ENCODE measurements around the gene PA2G4. TPM values are rescaled to one million over a fixed set of nuclear protein-coding genes. Genes with fewer than 3 reads are reported as not detected.
"Not testable (repeated sequence)": the region's sequence is repeated elsewhere in the genome, so short reads cannot be mapped to it uniquely, and the experiment has no call there.

The PA2G4 gene
- total RNA-seq (2021; fragmentation: NEBNext Ultra II Directional; extraction: Animal tissue kit (Norgen Biotek cat#: 25700)), result 100 to 1,000 TPM; 144 to 190 (median 177) TPM
- long read RNA-seq, transcript PA2G4-201 (13 exons, 2,577 nt), result major isoform, 56 of 275 reads
- long read RNA-seq, partial matches to known transcripts, result 207 of 275 reads
- long read RNA-seq, other reads (novel, unspliced or antisense), result 12 of 275 reads

- H3K27ac Mint-ChIP-seq, result peak within 1 kb of the TSS; percentile 94
- no peak for TF ChIP-seq CTCF (IDR thresholded peaks at IDR 0.05)
- peaks cover 34% of the 10 kb centered on the region for H3K4me1 Mint-ChIP-seq (ENCODE audit: low read depth)
- H3K36me3 Mint-ChIP-seq (ENCODE audit: low read depth), result peaks cover 29% of the 10 kb centered on the region
- peaks cover 4% of the 10 kb centered on the region for H3K27me3 Mint-ChIP-seq (ENCODE audit: insufficient read depth)
- H3K4me3 Mint-ChIP-seq, result peak within 1 kb of the TSS; percentile 97
- H3K9me3 Mint-ChIP-seq, result no peaks in the 10 kb centered on the region
- DNase-seq, result peak; percentile 99
These were observed at the start of gene PA2G4 for GRCh38 chr12:56104109-56104814. Gene PA2G4, plus strand, starts transcription at chr12:56104559. Its CDS starts 179 bp downstream, at chr12:56104738.

GRCh38 chr12:56059964-56060363 lies 44.4 kb upstream of the PA2G4 start:
- not testable (repeated sequence) for H3K36me3 Mint-ChIP-seq (ENCODE audit: low read depth); H3K9me3 Mint-ChIP-seq; H3K27me3 Mint-ChIP-seq (ENCODE audit: insufficient read depth); H3K4me3 Mint-ChIP-seq; H3K27ac Mint-ChIP-seq
- DNase-seq, result peak; percentile 58
- peaks cover 40% of the 10 kb centered on the region for H3K4me1 Mint-ChIP-seq (ENCODE audit: low read depth)

GRCh38 chr12:56061982-56062381 lies 42.4 kb upstream of the PA2G4 start:
- no peak for DNase-seq
- H3K27ac Mint-ChIP-seq, result 0 out of 2 replicates have a peak overlapping the region, but pooled peaks have one; percentile 34
- no peaks in the 10 kb centered on the region for H3K27me3 Mint-ChIP-seq (ENCODE audit: insufficient read depth)
- no peak overlapping the region for H3K4me3 Mint-ChIP-seq
- no peaks in the 10 kb centered on the region for H3K36me3 Mint-ChIP-seq (ENCODE audit: low read depth)
- H3K9me3 Mint-ChIP-seq, result no peaks in the 10 kb centered on the region; the same call in 1 of the 2 replicates
- TF ChIP-seq CTCF (IDR thresholded peaks at IDR 0.05), result no peak
- peaks cover 30% of the 10 kb centered on the region for H3K4me1 Mint-ChIP-seq (ENCODE audit: low read depth)

GRCh38 chr12:56062996-56063395 lies 41.4 kb upstream of the PA2G4 start:
- peaks cover 30% of the 10 kb centered on the region for H3K4me1 Mint-ChIP-seq (ENCODE audit: low read depth)
- no peaks in the 10 kb centered on the region for H3K27me3 Mint-ChIP-seq (ENCODE audit: insufficient read depth)
- no peak overlapping the region for H3K4me3 Mint-ChIP-seq
- H3K9me3 Mint-ChIP-seq, result no peaks in the 10 kb centered on the region; the same call in 1 of the 2 replicates
- peak overlapping the region; percentile 45; the same call in 1 of the 2 replicates for H3K27ac Mint-ChIP-seq
- DNase-seq, result no peak
- TF ChIP-seq CTCF (IDR thresholded peaks at IDR 0.05), result no peak
- no peaks in the 10 kb centered on the region for H3K36me3 Mint-ChIP-seq (ENCODE audit: low read depth)

GRCh38 chr12:56071648-56072047 lies 32.7 kb upstream of the PA2G4 start:
- Mint-ChIP-seq H3K36me3 (ENCODE audit: low read depth) (no peaks in the 10 kb centered on the region), H3K4me3 (no peak overlapping the region), H3K4me1 (ENCODE audit: low read depth) (peaks cover 16% of the 10 kb centered on the region), H3K27ac (peak overlapping the region; percentile 52), H3K9me3 (no peaks in the 10 kb centered on the region), H3K27me3 (ENCODE audit: insufficient read depth) (no peaks in the 10 kb centered on the region)
- no peak for TF ChIP-seq CTCF (IDR thresholded peaks at IDR 0.05)
- peak; percentile 72 for DNase-seq

GRCh38 chr12:56074396-56074795 lies 30.0 kb upstream of the PA2G4 start:
- no peak overlapping the region for H3K27ac Mint-ChIP-seq
- H3K4me3 Mint-ChIP-seq, result no peak overlapping the region
- H3K4me1 Mint-ChIP-seq (ENCODE audit: low read depth), result peaks cover 23% of the 10 kb centered on the region
- no peaks in the 10 kb centered on the region for H3K9me3 Mint-ChIP-seq
- H3K27me3 Mint-ChIP-seq (ENCODE audit: insufficient read depth), result no peaks in the 10 kb centered on the region
- DNase-seq, result no peak
- H3K36me3 Mint-ChIP-seq (ENCODE audit: low read depth), result no peaks in the 10 kb centered on the region
- no peak for TF ChIP-seq CTCF (IDR thresholded peaks at IDR 0.05)

- not testable (repeated sequence) for H3K4me3 Mint-ChIP-seq; DNase-seq; H3K4me1 Mint-ChIP-seq (ENCODE audit: low read depth); H3K27ac Mint-ChIP-seq; H3K9me3 Mint-ChIP-seq; H3K36me3 Mint-ChIP-seq (ENCODE audit: low read depth)
- peaks cover 13% of the 10 kb centered on the region for H3K27me3 Mint-ChIP-seq (ENCODE audit: insufficient read depth)
These were observed 26.4 kb upstream of the PA2G4 start for GRCh38 chr12:56077966-56078365.

All from HFFc6 (cell line).